Right lung (tissue), 5 donors: ENCODE measurements around the gene DMD. TPM values are rescaled to one million over a fixed set of nuclear protein-coding genes. Genes with fewer than 3 reads are reported as not detected.
A peak's percentile ranks its signal among the peaks of the same experiment; 100 is the strongest.
"Not testable (repeated sequence)": the region's sequence is repeated elsewhere in the genome, so short reads cannot be mapped to it uniquely, and the experiment has no call there.

Source experiments
- DNase-seq, 2 donors: peaks; one replicate each; pipeline ENCODE4 v3.0.0-alpha.2; 2013
- polyA plus RNA-seq, 5 donors: library from polyadenylated mRNA; unstranded; fragments of 120-200 nt; gene quantifications; one replicate each; pipeline versions ENCODE4 v1.2.1 to v1.2.3, GENCODE V29; 2013; ENCODE audit warnings: inconsistent platforms in 1 of 5, low replicate concordance in 1 of 5; ENCODE audit not compliant: insufficient read length in 5 of 5, insufficient read depth in 1 of 5

Gene DMD
- polyA plus RNA-seq, 5 donors = 46.8 to 79.3 (median 59.8) TPM

- DNase-seq = no peak
These were observed 1606.6 kb downstream of the DMD start for GRCh38 chrX:31604629-31605221.

- DNase-seq = no peak
These were observed 1607.8 kb downstream of the DMD start for GRCh38 chrX:31603411-31604120.

GRCh38 chrX:31600823-31601222 is 1610.5 kb downstream of the DMD start:
- no peak for DNase-seq

- no peak for DNase-seq
These were observed 1618.0 kb downstream of the DMD start for GRCh38 chrX:31593353-31593752.

- no peak for DNase-seq
These were observed 1620.0 kb downstream of the DMD start for GRCh38 chrX:31591355-31591754.

- no peak for DNase-seq
These were observed 1620.7 kb downstream of the DMD start for GRCh38 chrX:31590581-31591114.

- no peak for DNase-seq
These were observed 1621.8 kb downstream of the DMD start for GRCh38 chrX:31589503-31589902.

- DNase-seq = no peak
These were observed 1623.0 kb downstream of the DMD start for GRCh38 chrX:31588355-31588754.

- DNase-seq = not testable (repeated sequence)
These were observed 1627.5 kb downstream of the DMD start for GRCh38 chrX:31583892-31584291.

- DNase-seq = no peak
These were observed 1630.6 kb downstream of the DMD start for GRCh38 chrX:31580726-31581125.

- DNase-seq = no peak
These were observed 1631.1 kb downstream of the DMD start for GRCh38 chrX:31580227-31580626.

- DNase-seq = no peak
These were observed 1639.0 kb downstream of the DMD start for GRCh38 chrX:31572360-31572759.

- no peak for DNase-seq
These were observed 1640.7 kb downstream of the DMD start for GRCh38 chrX:31570658-31571057.

- no peak for DNase-seq
These were observed 1647.6 kb downstream of the DMD start for GRCh38 chrX:31563792-31564191.

- DNase-seq = no peak
These were observed 1655.8 kb downstream of the DMD start for GRCh38 chrX:31555506-31555905.

- DNase-seq = no peak
These were observed 1659.4 kb downstream of the DMD start for GRCh38 chrX:31551913-31552312.

- DNase-seq = no peak
These were observed 1661.2 kb downstream of the DMD start for GRCh38 chrX:31550158-31550557.

GRCh38 chrX:31547816-31548215 is 1663.5 kb downstream of the DMD start:
- no peak for DNase-seq

GRCh38 chrX:31547416-31547815 is 1663.9 kb downstream of the DMD start:
- DNase-seq = no peak

- DNase-seq = no peak
These were observed 1665.2 kb downstream of the DMD start for GRCh38 chrX:31546126-31546525.

- no peak for DNase-seq
These were observed 1665.6 kb downstream of the DMD start for GRCh38 chrX:31545726-31546125.

GRCh38 chrX:31545191-31545590 is 1666.2 kb downstream of the DMD start:
- DNase-seq = no peak

- peak; percentile 2 to 7 for DNase-seq
These were observed 1667.7 kb downstream of the DMD start for GRCh38 chrX:31543634-31544033.

- no peak for DNase-seq
These were observed 1668.8 kb downstream of the DMD start for GRCh38 chrX:31542566-31542965.
